H9 (cell line): ENCODE measurements around the gene ELFN1. TPM values are rescaled to one million over a fixed set of nuclear protein-coding genes. Genes with fewer than 3 reads are reported as not detected.

Experiments
- DNase-seq: peaks from one replicate; pipeline ENCODE4 v3.0.0-alpha.2; 2017
- H2AFZ ChIP-seq: one replicate; pipeline ENCODE4 v1.6.1; 2013; ENCODE audit warnings: mild to moderate bottlenecking, low read length, control low read depth, moderate library complexity
- H2AK5ac ChIP-seq: 2 replicates; pipeline ENCODE4 v1.6.1; 2013; ENCODE audit warnings: low read length, control low read depth, mixed read lengths; ENCODE audit not compliant: insufficient read length
- H2BK120ac ChIP-seq: one replicate; pipeline ENCODE4 v1.6.1; 2013; ENCODE audit warnings: low read depth, mild to moderate bottlenecking, low read length, control low read depth, inconsistent platforms; ENCODE audit not compliant: poor library complexity, severe bottlenecking
- H2BK12ac ChIP-seq: 2 replicates; pipeline ENCODE4 v1.6.1; 2013; ENCODE audit warnings: low read length, control low read depth, mixed read lengths, low read depth; ENCODE audit not compliant: insufficient read length
- H2BK15ac ChIP-seq: 2 replicates; pipeline ENCODE4 v1.6.1; 2013; ENCODE audit warnings: low read depth, low read length, control low read depth
- H2BK20ac ChIP-seq: one replicate; pipeline ENCODE4 v1.6.1; 2013; ENCODE audit warnings: low read depth, mild to moderate bottlenecking, low read length, control low read depth, inconsistent platforms; ENCODE audit not compliant: poor library complexity, severe bottlenecking
- H2BK5ac ChIP-seq: 2 replicates; pipeline ENCODE4 v1.6.1; 2013; ENCODE audit warnings: low read length, control low read depth, mixed read lengths; ENCODE audit not compliant: insufficient read length
- H3K14ac ChIP-seq: 2 replicates; pipeline ENCODE4 v1.6.1; 2013; ENCODE audit warnings: low read length, control low read depth; ENCODE audit not compliant: insufficient read depth
- H3K18ac ChIP-seq: 2 replicates; pipeline ENCODE4 v1.6.1; 2013; ENCODE audit warnings: low read depth, mild to moderate bottlenecking, mixed read lengths, low read length, control low read depth; ENCODE audit not compliant: insufficient read length
- H3K23ac ChIP-seq: 2 replicates; pipeline ENCODE4 v1.6.1; 2013; ENCODE audit warnings: low read length, control low read depth, mixed read lengths, low read depth; ENCODE audit not compliant: insufficient read length
- H3K23me2 ChIP-seq: 2 replicates; pipeline ENCODE4 v1.6.1; 2013; ENCODE audit warnings: low read depth, mild to moderate bottlenecking, mixed read lengths, low read length, control low read depth; ENCODE audit not compliant: insufficient read length, poor library complexity, severe bottlenecking
- H3K27ac ChIP-seq: 2 replicates; pipeline ENCODE4 v1.5.1; 2013; ENCODE audit warnings: low read length, control low read depth, mixed read lengths, low read depth; ENCODE audit not compliant: insufficient read length
- H3K27me3 ChIP-seq: 2 replicates; pipeline ENCODE4 v1.6.1; 2013; ENCODE audit warnings: low read length, control low read depth, inconsistent platforms; ENCODE audit not compliant: insufficient read depth
- H3K4ac ChIP-seq: 2 replicates; pipeline ENCODE4 v1.6.1; 2013; ENCODE audit warnings: low read depth, mild to moderate bottlenecking, control low read depth, inconsistent platforms, low read length, moderate library complexity
- H3K4me1 ChIP-seq: 2 replicates; pipeline ENCODE4 v1.6.1; 2013; ENCODE audit warnings: low read length, control low read depth, inconsistent platforms; ENCODE audit not compliant: insufficient read depth
- H3K4me2 ChIP-seq: 2 replicates; pipeline ENCODE4 v1.6.1; 2013; ENCODE audit warnings: low read length, control low read depth, mixed read lengths; ENCODE audit not compliant: insufficient read length, insufficient read depth
- H3K56ac ChIP-seq: 2 replicates; pipeline ENCODE4 v1.6.1; 2013; ENCODE audit warnings: low read depth, mild to moderate bottlenecking, mixed read lengths, low read length, control low read depth; ENCODE audit not compliant: insufficient read length
- H3K79me1 ChIP-seq: 2 replicates; pipeline ENCODE4 v1.6.1; 2013; ENCODE audit warnings: low read depth, mild to moderate bottlenecking, moderate library complexity, low read length, control low read depth, inconsistent platforms; ENCODE audit not compliant: insufficient read depth, poor library complexity, severe bottlenecking
- H3K79me2 ChIP-seq: 2 replicates; pipeline ENCODE4 v1.6.1; 2013; ENCODE audit warnings: low read length, control low read depth, inconsistent platforms; ENCODE audit not compliant: insufficient read depth
- H3K9ac ChIP-seq: 2 replicates; pipeline ENCODE4 v1.6.1; 2013; ENCODE audit warnings: low read length, control low read depth, mixed read lengths; ENCODE audit not compliant: insufficient read length; ENCODE audit errors: extremely low read depth
- H3K9me3 ChIP-seq: one replicate; pipeline ENCODE4 v1.6.1; 2013; ENCODE audit warnings: low read depth, low read length, inconsistent platforms; ENCODE audit not compliant: control insufficient read depth
- H3T11ph ChIP-seq: one replicate; pipeline ENCODE4 v1.6.1; 2013; ENCODE audit warnings: mild to moderate bottlenecking, low read length, control low read depth, inconsistent platforms
- H4K20me1 ChIP-seq: one replicate; pipeline ENCODE4 v1.6.1; 2013; ENCODE audit not compliant: control insufficient read depth, insufficient read length, insufficient read depth
- H4K5ac ChIP-seq: 2 replicates; pipeline ENCODE4 v1.6.1; 2013; ENCODE audit warnings: low read depth, mild to moderate bottlenecking, mixed read lengths, low read length, control low read depth; ENCODE audit not compliant: insufficient read length
- H4K8ac ChIP-seq: replicated peaks from 2 replicates; pipeline ENCODE4 v1.6.1; 2013; ENCODE audit warnings: low read length, control low read depth, mixed read lengths, low read depth; ENCODE audit not compliant: insufficient read length
- H4K91ac ChIP-seq: 2 replicates; pipeline ENCODE4 v1.6.1; 2013; ENCODE audit warnings: low read depth, mild to moderate bottlenecking, moderate library complexity, mixed read lengths, low read length, control low read depth; ENCODE audit not compliant: insufficient read length
- H3K27ac Mint-ChIP-seq, 3 experiments: 2 replicates in 2 of 3; 3 replicates in 1 of 3; pipeline ENCODE4 v1.8.0; 2020 to 2021; ENCODE audit warnings: mixed read lengths in 3 of 3, mild to moderate bottlenecking in 1 of 3, moderate library complexity in 1 of 3
- H3K27me3 Mint-ChIP-seq: 2 replicates; pipeline ENCODE4 v1.8.0; 2021; ENCODE audit warnings: low read depth, mild to moderate bottlenecking, moderate library complexity, mixed read lengths
- H3K36me3 Mint-ChIP-seq, 3 experiments: 2 replicates in 2 of 3; 3 replicates in 1 of 3; pipeline ENCODE4 v1.8.0; 2020 to 2021; ENCODE audit warnings: low read depth in 3 of 3, mixed read lengths in 3 of 3; ENCODE audit not compliant: insufficient read depth in 1 of 3
- H3K4me1 Mint-ChIP-seq, 2 experiments: 2 replicates each; pipeline ENCODE4 v1.8.0; 2020; ENCODE audit warnings: mixed read lengths in 2 of 2
- H3K4me3 Mint-ChIP-seq, 2 experiments: 2 replicates in 1 of 2; 3 replicates in 1 of 2; pipeline ENCODE4 v1.8.0; 2020 to 2021; ENCODE audit warnings: mild to moderate bottlenecking in 2 of 2, mixed read lengths in 2 of 2, moderate library complexity in 1 of 2
- H3K9me3 Mint-ChIP-seq, 2 experiments: 2 replicates in 1 of 2; 3 replicates in 1 of 2; pipeline ENCODE4 v1.8.0; 2020; ENCODE audit warnings: mild to moderate bottlenecking in 2 of 2, mixed read lengths in 2 of 2, moderate library complexity in 1 of 2
- WGBS: extraction: QIAGEN DNeasy Blood & Tissue Kit; methylation state at CpG from one replicate; pipeline ENCODE4 v1.1.7; 2013; ENCODE audit warnings: missing lambda C conversion rate, low lambda C conversion rate, mixed read lengths; ENCODE audit not compliant: insufficient read length; ENCODE audit errors: extremely low coverage; 5-methylcytosine and 5-hydroxymethylcytosine counted together
- total RNA-seq: library from RNA; stranded (reverse); gene quantifications from 2 replicates; pipeline ENCODE4 v1.2.1, GENCODE V29; 2021
- TF ChIP-seq, protein P1 (sequence below): fragments of 200-600 bp; sonication (generic); conservative IDR thresholded peaks from 3 replicates; pipeline ENCODE4 v1.8.0; 2021; ENCODE audit warnings: antibody characterized with exemption, mild to moderate bottlenecking

Gene ELFN1
- total RNA-seq, 1 experiment from 2014 or later = 3.7 TPM

DNA sequence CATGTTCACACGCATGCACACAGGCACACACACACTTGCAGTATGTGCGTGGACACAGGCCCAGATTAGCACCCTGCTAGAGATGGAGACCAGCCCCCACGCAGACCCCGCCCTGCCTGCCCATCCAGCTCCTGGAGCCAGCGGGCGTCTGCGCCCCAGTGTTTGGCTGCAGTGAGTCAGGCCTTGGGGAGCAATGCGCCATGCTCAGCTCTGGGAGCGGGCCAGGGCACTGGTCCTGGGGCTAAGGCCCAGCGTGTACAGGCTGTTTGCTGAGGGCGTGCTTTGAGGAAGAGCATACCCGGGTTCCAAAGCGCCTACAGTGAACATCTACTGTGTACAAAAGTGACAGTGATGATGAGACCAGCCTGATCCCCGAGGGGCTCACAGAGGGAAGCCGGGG, 16.0 kb upstream of the ELFN1 start:
- no peak overlapping the region for H3K9ac ChIP-seq
- H3K27ac ChIP-seq = no peak overlapping the region
- H3T11ph ChIP-seq = no peak overlapping the region
- WGBS = no CpG with 5 or more reads among the region's 15 CpGs
- Mint-ChIP-seq H3K4me1 (peaks cover 0 to 13% of the 10 kb centered on the region in 2 experiments; a peak in 2 of 4 replicates), H3K4me3 (no peak overlapping the region), H3K27ac (0 out of 7 replicates have a peak overlapping the region, but pooled peaks of 1 of the 3 experiments have one; percentile 22), H3K9me3 (0 out of 5 replicates have a peak, but pooled peaks cover 0 to 2% of the 10 kb centered on the region in 2 experiments), H3K27me3 (peaks cover 27% of the 10 kb centered on the region), H3K36me3 (no peaks in the 10 kb centered on the region)
- H2BK12ac ChIP-seq = no peak overlapping the region
- H4K5ac ChIP-seq = no peak overlapping the region
- H3K56ac ChIP-seq = no peak overlapping the region
- H3K18ac ChIP-seq = no peak overlapping the region
- no peaks in the 10 kb centered on the region for H3K4me1 ChIP-seq
- no peak overlapping the region for H3K4me2 ChIP-seq
- H4K8ac ChIP-seq = peak overlapping the region; percentile 1
- no peaks in the 10 kb centered on the region for H4K20me1 ChIP-seq
- H3K79me1 ChIP-seq = no peaks in the 10 kb centered on the region
- H3K79me2 ChIP-seq = no peaks in the 10 kb centered on the region
- H2AK5ac ChIP-seq = no peak overlapping the region
- H3K23ac ChIP-seq = no peak overlapping the region
- H3K23me2 ChIP-seq = no peaks in the 10 kb centered on the region
- TF ChIP-seq, protein P1, sequence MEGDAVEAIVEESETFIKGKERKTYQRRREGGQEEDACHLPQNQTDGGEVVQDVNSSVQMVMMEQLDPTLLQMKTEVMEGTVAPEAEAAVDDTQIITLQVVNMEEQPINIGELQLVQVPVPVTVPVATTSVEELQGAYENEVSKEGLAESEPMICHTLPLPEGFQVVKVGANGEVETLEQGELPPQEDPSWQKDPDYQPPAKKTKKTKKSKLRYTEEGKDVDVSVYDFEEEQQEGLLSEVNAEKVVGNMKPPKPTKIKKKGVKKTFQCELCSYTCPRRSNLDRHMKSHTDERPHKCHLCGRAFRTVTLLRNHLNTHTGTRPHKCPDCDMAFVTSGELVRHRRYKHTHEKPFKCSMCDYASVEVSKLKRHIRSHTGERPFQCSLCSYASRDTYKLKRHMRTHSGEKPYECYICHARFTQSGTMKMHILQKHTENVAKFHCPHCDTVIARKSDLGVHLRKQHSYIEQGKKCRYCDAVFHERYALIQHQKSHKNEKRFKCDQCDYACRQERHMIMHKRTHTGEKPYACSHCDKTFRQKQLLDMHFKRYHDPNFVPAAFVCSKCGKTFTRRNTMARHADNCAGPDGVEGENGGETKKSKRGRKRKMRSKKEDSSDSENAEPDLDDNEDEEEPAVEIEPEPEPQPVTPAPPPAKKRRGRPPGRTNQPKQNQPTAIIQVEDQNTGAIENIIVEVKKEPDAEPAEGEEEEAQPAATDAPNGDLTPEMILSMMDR = no peak
- no peaks in the 10 kb centered on the region for H3K9me3 ChIP-seq
- no peak for DNase-seq
- no peak overlapping the region for H2BK5ac ChIP-seq
- no peak overlapping the region for H3K4ac ChIP-seq
- no peak overlapping the region for H2BK15ac ChIP-seq
- H2BK120ac ChIP-seq = no peak overlapping the region
- H3K14ac ChIP-seq = no peak overlapping the region
- no peaks in the 10 kb centered on the region; the same call in 1 of the 2 replicates for H3K27me3 ChIP-seq
- H2AFZ ChIP-seq = no peak overlapping the region
- no peak overlapping the region for H2BK20ac ChIP-seq
- no peak overlapping the region for H4K91ac ChIP-seq
